MM.1S (cell line): Measurements from ENCODE around the gene IFT27.

Experiments
- DNase-seq: peaks from one replicate; pipeline ENCODE4 v3.0.0-alpha.2; 2015
- H2AFZ ChIP-seq: fragments of 300-600 bp; sonication (generic); 2 replicates; pipeline ENCODE4 v1.6.0; 2016; ENCODE audit warnings: antibody characterized with exemption, low read length
- H3F3A ChIP-seq: fragments of 300-600 bp; sonication (generic); 2 replicates; pipeline ENCODE4 v1.6.1; 2016; ENCODE audit warnings: mild to moderate bottlenecking, antibody characterized with exemption, low read length, moderate library complexity, mixed read lengths; ENCODE audit not compliant: insufficient read depth
- H3K27ac ChIP-seq: fragments of 300-600 bp; sonication (generic); 2 replicates; pipeline ENCODE4 v1.5.1; 2016; ENCODE audit warnings: mild to moderate bottlenecking, low read length
- H3K27me3 ChIP-seq: fragments of 300-600 bp; sonication (generic); replicated peaks from 2 replicates; pipeline ENCODE4 v1.6.0; 2016; ENCODE audit warnings: low read length; ENCODE audit not compliant: insufficient read depth
- H3K36me3 ChIP-seq: fragments of 300-600 bp; sonication (generic); replicated peaks from 2 replicates; pipeline ENCODE4 v1.6.1; 2016; ENCODE audit warnings: mild to moderate bottlenecking, low read length, mixed read lengths; ENCODE audit not compliant: insufficient read depth
- H3K4me1 ChIP-seq: fragments of 300-600 bp; sonication (generic); 2 replicates; pipeline ENCODE4 v1.6.1; 2016; ENCODE audit warnings: low read length, mixed read lengths
- H3K4me2 ChIP-seq: fragments of 300-600 bp; sonication (generic); 2 replicates; pipeline ENCODE4 v1.6.0; 2016; ENCODE audit warnings: low read depth, low read length
- H3K4me3 ChIP-seq: fragments of 300-600 bp; sonication (generic); 2 replicates; pipeline ENCODE4 v1.5.1; 2016; ENCODE audit warnings: low read length, mixed read lengths
- H3K79me2 ChIP-seq: fragments of 300-600 bp; sonication (generic); 2 replicates; pipeline ENCODE4 v1.6.1; 2016; ENCODE audit warnings: mixed run types, low read length, mixed read lengths
- H3K9ac ChIP-seq: fragments of 300-600 bp; sonication (generic); 2 replicates; pipeline ENCODE4 v1.6.1; 2016; ENCODE audit warnings: low read length, mixed read lengths
- H3K9me2 ChIP-seq: fragments of 300-600 bp; sonication (generic); replicated peaks from 2 replicates; pipeline ENCODE4 v1.6.1; 2016; ENCODE audit warnings: mild to moderate bottlenecking, low read length, mixed read lengths; ENCODE audit not compliant: insufficient read depth
- H3K9me3 ChIP-seq: fragments of 300-600 bp; sonication (generic); replicated peaks from 2 replicates; pipeline ENCODE4 v1.6.1; 2016; ENCODE audit warnings: mild to moderate bottlenecking, low read length, mixed read lengths; ENCODE audit not compliant: insufficient read depth
- H4K20me1 ChIP-seq: fragments of 300-600 bp; sonication (generic); 2 replicates; pipeline ENCODE4 v1.6.1; 2016; ENCODE audit warnings: mild to moderate bottlenecking, low read length, moderate library complexity, mixed read lengths; ENCODE audit not compliant: insufficient read depth
- EZH2 ChIP-seq: fragments of 300-600 bp; sonication (generic); optimal IDR thresholded peaks from 2 replicates; pipeline ENCODE3; 2017; ENCODE audit warnings: low read depth, mild to moderate bottlenecking, antibody characterized with exemption, low read length, mixed read lengths
- EZH2phosphoT487 ChIP-seq: fragments of 300-600 bp; sonication (generic); IDR thresholded peaks from 2 replicates; pipeline ENCODE4 v1.6.1; 2018; ENCODE audit warnings: antibody characterized with exemption, low read length
- TF ChIP-seq, protein P1 (sequence below): fragments of 300-600 bp; sonication (generic); IDR thresholded peaks from 2 replicates; pipeline ENCODE4 v1.5.1; 2016; ENCODE audit warnings: antibody characterized with exemption, low read length, mixed read lengths

Gene IFT27

DNA sequence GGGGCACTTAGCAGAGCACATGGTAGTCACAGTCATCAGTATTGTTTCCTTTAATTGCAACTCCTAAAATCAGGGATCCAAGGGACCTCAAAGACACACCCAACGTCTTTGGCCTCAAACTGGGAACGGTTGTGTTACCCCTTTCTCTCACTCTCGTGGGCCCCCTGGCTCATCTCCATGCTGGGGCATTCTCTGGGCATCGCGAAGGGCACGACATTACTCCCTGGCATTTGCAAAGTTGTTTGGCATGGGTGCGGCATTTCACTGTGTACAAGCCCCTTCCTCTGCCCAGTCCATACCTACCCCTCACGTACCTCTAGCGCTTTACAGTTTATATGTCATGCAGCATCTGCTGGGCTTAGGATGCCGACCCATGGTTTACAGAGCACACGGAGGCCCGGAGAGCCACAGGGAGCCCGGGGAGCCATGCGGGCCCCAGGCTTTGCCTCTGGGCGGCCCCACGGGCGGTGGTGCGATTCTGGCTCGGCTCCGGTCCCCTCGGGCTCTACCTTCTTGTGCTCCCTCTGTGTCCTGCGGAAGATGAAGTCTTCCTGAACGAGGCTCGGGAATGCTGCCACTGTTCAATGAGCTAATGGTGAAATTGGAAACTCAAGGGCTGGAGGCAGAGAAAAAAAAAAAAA lies 50.4 kb downstream of the IFT27 start:
- no peak overlapping the region for H3K4me2 ChIP-seq
- DNase-seq, result no peak
- no peak overlapping the region for H3K9ac ChIP-seq
- H3K9me2 ChIP-seq, result no peaks in the 10 kb centered on the region
- H3K4me3 ChIP-seq, result no peak overlapping the region
- no peaks in the 10 kb centered on the region for H3K36me3 ChIP-seq
- H3F3A ChIP-seq, result no peaks in the 10 kb centered on the region
- H3K9me3 ChIP-seq, result no peaks in the 10 kb centered on the region
- H3K27me3 ChIP-seq, result peaks cover 95% of the 10 kb centered on the region
- no peak overlapping the region for H2AFZ ChIP-seq
- no peak overlapping the region for H3K27ac ChIP-seq
- H3K79me2 ChIP-seq, result no peaks in the 10 kb centered on the region
- no peak for TF ChIP-seq EZH2phosphoT487
- TF ChIP-seq EZH2, result no peak
- TF ChIP-seq, protein P1, sequence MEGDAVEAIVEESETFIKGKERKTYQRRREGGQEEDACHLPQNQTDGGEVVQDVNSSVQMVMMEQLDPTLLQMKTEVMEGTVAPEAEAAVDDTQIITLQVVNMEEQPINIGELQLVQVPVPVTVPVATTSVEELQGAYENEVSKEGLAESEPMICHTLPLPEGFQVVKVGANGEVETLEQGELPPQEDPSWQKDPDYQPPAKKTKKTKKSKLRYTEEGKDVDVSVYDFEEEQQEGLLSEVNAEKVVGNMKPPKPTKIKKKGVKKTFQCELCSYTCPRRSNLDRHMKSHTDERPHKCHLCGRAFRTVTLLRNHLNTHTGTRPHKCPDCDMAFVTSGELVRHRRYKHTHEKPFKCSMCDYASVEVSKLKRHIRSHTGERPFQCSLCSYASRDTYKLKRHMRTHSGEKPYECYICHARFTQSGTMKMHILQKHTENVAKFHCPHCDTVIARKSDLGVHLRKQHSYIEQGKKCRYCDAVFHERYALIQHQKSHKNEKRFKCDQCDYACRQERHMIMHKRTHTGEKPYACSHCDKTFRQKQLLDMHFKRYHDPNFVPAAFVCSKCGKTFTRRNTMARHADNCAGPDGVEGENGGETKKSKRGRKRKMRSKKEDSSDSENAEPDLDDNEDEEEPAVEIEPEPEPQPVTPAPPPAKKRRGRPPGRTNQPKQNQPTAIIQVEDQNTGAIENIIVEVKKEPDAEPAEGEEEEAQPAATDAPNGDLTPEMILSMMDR, result no peak
- no peaks in the 10 kb centered on the region for H4K20me1 ChIP-seq
- H3K4me1 ChIP-seq, result no peaks in the 10 kb centered on the region

DNA sequence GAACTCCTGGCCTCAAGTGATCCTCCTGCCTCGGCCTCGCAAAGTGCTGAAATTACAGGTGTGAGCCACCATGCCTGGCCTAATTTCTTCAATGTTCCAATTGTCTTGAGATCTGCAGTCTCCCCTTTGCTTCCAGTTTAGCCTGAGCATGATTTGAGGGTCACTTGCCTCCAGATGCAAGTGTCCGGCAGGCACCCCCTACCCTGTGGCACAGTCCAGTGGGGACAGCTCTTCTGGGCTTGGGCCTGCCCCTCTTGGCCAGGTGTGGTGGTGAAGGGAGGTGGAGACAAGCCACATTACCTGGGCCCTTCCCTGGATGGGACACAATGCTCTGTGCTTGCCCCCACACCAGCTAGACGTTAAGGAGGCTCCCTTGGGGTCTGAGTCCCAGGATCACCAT lies 51.1 kb downstream of the IFT27 start:
- Histone ChIP-seq H2AFZ (no peak overlapping the region), H3F3A (no peaks in the 10 kb centered on the region), H3K9ac (no peak overlapping the region), H3K27ac (no peak overlapping the region), H3K27me3 (peaks cover 95% of the 10 kb centered on the region), H3K4me1 (no peaks in the 10 kb centered on the region), H4K20me1 (no peaks in the 10 kb centered on the region), H3K4me3 (no peak overlapping the region), H3K79me2 (no peaks in the 10 kb centered on the region), H3K4me2 (no peak overlapping the region), H3K36me3 (no peaks in the 10 kb centered on the region), H3K9me3 (no peaks in the 10 kb centered on the region), H3K9me2 (no peaks in the 10 kb centered on the region)
- TF ChIP-seq EZH2phosphoT487 (no peak), EZH2 (no peak)
- TF ChIP-seq, protein P1, result no peak
- DNase-seq, result no peak

DNA sequence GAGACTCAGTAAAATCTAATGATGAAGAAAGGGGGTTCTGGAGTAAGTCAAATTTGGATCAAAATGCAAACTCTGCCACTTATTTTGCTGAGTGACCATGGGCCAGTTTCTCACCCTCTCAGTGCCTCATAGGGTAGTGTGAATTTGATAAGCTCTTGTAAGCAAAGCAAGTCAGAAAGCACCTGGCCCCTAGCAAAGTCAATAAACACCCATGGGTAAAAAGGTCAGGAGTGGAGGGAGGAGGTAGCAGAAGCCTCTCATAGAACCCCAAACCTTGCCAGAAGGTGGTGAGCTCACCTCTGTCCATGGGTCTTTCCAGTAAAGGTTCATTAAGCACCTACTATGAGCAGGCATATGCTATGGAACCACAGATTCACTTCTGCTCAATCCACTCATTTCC lies 53.9 kb downstream of the IFT27 start:
- no peak for TF ChIP-seq EZH2phosphoT487
- TF ChIP-seq, protein P1, result no peak
- TF ChIP-seq EZH2, result no peak
- no peak overlapping the region for H3K4me3 ChIP-seq
- H3K36me3 ChIP-seq, result no peaks in the 10 kb centered on the region
- H3K9me3 ChIP-seq, result no peaks in the 10 kb centered on the region
- H3K4me1 ChIP-seq, result no peaks in the 10 kb centered on the region
- no peak for DNase-seq
- H3F3A ChIP-seq, result no peaks in the 10 kb centered on the region
- H3K4me2 ChIP-seq, result no peak overlapping the region
- H3K9me2 ChIP-seq, result no peaks in the 10 kb centered on the region
- H4K20me1 ChIP-seq, result no peaks in the 10 kb centered on the region
- H3K27ac ChIP-seq, result no peak overlapping the region
- no peak overlapping the region for H2AFZ ChIP-seq
- peaks cover 96% of the 10 kb centered on the region for H3K27me3 ChIP-seq
- no peak overlapping the region for H3K9ac ChIP-seq
- no peaks in the 10 kb centered on the region for H3K79me2 ChIP-seq
